Neuronal stem cell (in vitro differentiated cells): Measurements from ENCODE around the gene THRA.

Source experiments
- DNase-seq: peaks from one replicate; pipeline ENCODE4 v3.0.0-alpha.2; 2013; ENCODE audit warnings: low spot score
- H2AFZ ChIP-seq: one replicate; pipeline ENCODE4 v1.6.1; 2013; ENCODE audit warnings: mild to moderate bottlenecking, low read length, inconsistent platforms
- H2AK5ac ChIP-seq: 2 replicates; pipeline ENCODE4 v1.6.1; 2013; ENCODE audit warnings: low read depth, mild to moderate bottlenecking, inconsistent platforms, low read length, moderate library complexity, mixed read lengths
- H2BK120ac ChIP-seq: 2 replicates; pipeline ENCODE4 v1.6.1; 2013; ENCODE audit warnings: low read depth, mild to moderate bottlenecking, inconsistent platforms, low read length, moderate library complexity, mixed read lengths
- H2BK12ac ChIP-seq: one replicate; pipeline ENCODE4 v1.6.1; 2013; ENCODE audit warnings: low read length, inconsistent platforms
- H2BK15ac ChIP-seq: 2 replicates; pipeline ENCODE4 v1.6.1; 2013; ENCODE audit warnings: mild to moderate bottlenecking, low read length, inconsistent platforms, mixed read lengths
- H2BK5ac ChIP-seq: one replicate; pipeline ENCODE4 v1.6.1; 2013; ENCODE audit warnings: inconsistent platforms, mild to moderate bottlenecking, low read length, moderate library complexity
- H3K14ac ChIP-seq: one replicate; pipeline ENCODE4 v1.6.1; 2013; ENCODE audit warnings: low read length, inconsistent platforms
- H3K18ac ChIP-seq: 2 replicates; pipeline ENCODE4 v1.6.1; 2013; ENCODE audit warnings: low read length, inconsistent platforms
- H3K23ac ChIP-seq: 2 replicates; pipeline ENCODE4 v1.6.1; 2013; ENCODE audit warnings: low read depth, mild to moderate bottlenecking, mixed read lengths, low read length, inconsistent platforms; ENCODE audit not compliant: poor library complexity
- H3K27ac ChIP-seq: replicated peaks from 3 replicates; pipeline ENCODE4 v1.5.1; 2013; ENCODE audit warnings: low read length, inconsistent platforms
- H3K27me3 ChIP-seq, 3 experiments: 2 replicates each; pipeline ENCODE4 v1.6.1; 2013; ENCODE audit warnings: low read length in 3 of 3, mild to moderate bottlenecking in 2 of 3, inconsistent platforms in 1 of 3, low read depth in 1 of 3, mixed read lengths in 1 of 3, moderate library complexity in 1 of 3; ENCODE audit not compliant: control insufficient read depth in 3 of 3, insufficient read depth in 3 of 3
- H3K36me3 ChIP-seq, 2 donors: replicated peaks in 1 of 2; 2 replicates each; pipeline ENCODE4 v1.6.1; 2013; ENCODE audit warnings: low read length in 2 of 2; ENCODE audit not compliant: control insufficient read depth in 2 of 2, insufficient read depth in 2 of 2
- H3K4ac ChIP-seq: 2 replicates; pipeline ENCODE4 v1.6.1; 2013; ENCODE audit warnings: inconsistent platforms, mild to moderate bottlenecking, low read length, moderate library complexity
- H3K4me1 ChIP-seq, 2 donors: 1 replicate in 1 of 2; 2 replicates in 1 of 2; pipeline ENCODE4 v1.6.1; 2013; ENCODE audit warnings: low read length in 2 of 2, low read depth in 1 of 2; ENCODE audit not compliant: control insufficient read depth in 2 of 2, insufficient read depth in 1 of 2
- H3K4me2 ChIP-seq: one replicate; pipeline ENCODE4 v1.6.1; 2013; ENCODE audit warnings: mild to moderate bottlenecking, low read length, inconsistent platforms; ENCODE audit not compliant: insufficient read depth, poor library complexity, severe bottlenecking
- H3K4me3 ChIP-seq, 2 donors: 2 replicates each; pipeline ENCODE4 v1.5.1; 2013; ENCODE audit warnings: low read length in 2 of 2, mild to moderate bottlenecking in 2 of 2, inconsistent platforms in 1 of 2, moderate library complexity in 1 of 2
- H3K79me1 ChIP-seq: one replicate; pipeline ENCODE4 v1.6.1; 2013; ENCODE audit warnings: low read depth, mild to moderate bottlenecking, inconsistent platforms, low read length, moderate library complexity
- H3K9ac ChIP-seq: one replicate; pipeline ENCODE4 v1.6.1; 2013; ENCODE audit warnings: mild to moderate bottlenecking, low read depth, low read length, inconsistent platforms; ENCODE audit not compliant: poor library complexity
- H3K9me3 ChIP-seq, 2 donors: replicated peaks in 1 of 2; 2 replicates each; pipeline versions ENCODE3 to v1.6.1; 2013; ENCODE audit warnings: low read length in 2 of 2, mild to moderate bottlenecking in 2 of 2, inconsistent platforms in 1 of 2, low read depth in 1 of 2, mixed read lengths in 1 of 2, moderate library complexity in 1 of 2; ENCODE audit not compliant: control insufficient read depth in 2 of 2, insufficient read depth in 1 of 2
- H4K8ac ChIP-seq: one replicate; pipeline ENCODE4 v1.6.1; 2013; ENCODE audit warnings: low read depth, mild to moderate bottlenecking, inconsistent platforms, low read length, moderate library complexity
- H4K91ac ChIP-seq: one replicate; pipeline ENCODE4 v1.6.1; 2013; ENCODE audit warnings: low read length, low read depth, mild to moderate bottlenecking, inconsistent platforms; ENCODE audit not compliant: poor library complexity
- WGBS, 2 donors: extraction: QIAGEN DNeasy Blood & Tissue Kit; methylation state at CpG; one replicate each; pipeline ENCODE4 v1.1.7; 2013; ENCODE audit warnings: missing lambda C conversion rate in 2 of 2, mixed read lengths in 1 of 2; ENCODE audit not compliant: insufficient read length in 2 of 2, insufficient replicate concordance in 1 of 2; ENCODE audit errors: extremely low coverage in 2 of 2; 5-methylcytosine and 5-hydroxymethylcytosine counted together

THRA gene

DNA sequence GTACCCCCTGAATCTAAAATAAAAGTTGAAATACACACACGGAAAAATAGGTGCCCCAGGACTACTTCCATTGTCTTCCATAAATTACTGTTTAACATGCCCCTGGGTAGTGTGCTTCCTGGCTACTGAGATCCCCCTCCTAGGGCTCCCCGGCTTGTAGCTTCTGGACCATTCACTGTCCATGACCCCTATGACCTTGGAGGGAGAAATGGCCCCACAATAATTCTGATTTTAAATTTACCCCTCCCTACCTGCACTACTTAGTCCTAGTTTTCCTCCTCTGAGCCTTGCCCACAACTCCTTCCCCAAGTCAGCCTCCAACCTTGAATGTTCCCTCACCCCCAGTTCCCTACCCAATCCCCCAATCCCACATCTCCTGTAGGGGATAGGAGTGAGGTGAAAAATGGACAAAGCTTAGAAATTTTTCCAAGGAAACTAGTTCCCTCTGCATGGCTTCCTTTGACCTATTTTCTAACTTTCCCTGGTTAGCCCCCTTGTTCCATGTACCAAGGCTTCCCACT is 49.5 kb downstream of the THRA start:
- no peak overlapping the region for H3K4me3 ChIP-seq
- DNase-seq, result no peak
- H4K8ac ChIP-seq, result no peak overlapping the region
- H4K91ac ChIP-seq, result no peak overlapping the region
- peaks cover 1% of the 10 kb centered on the region for H3K79me1 ChIP-seq
- H3K18ac ChIP-seq, result no peak overlapping the region
- H2BK12ac ChIP-seq, result peak overlapping the region; percentile 48
- no peak overlapping the region for H2BK15ac ChIP-seq
- H2AFZ ChIP-seq, result peak overlapping the region; percentile 72
- no peak overlapping the region for H3K23ac ChIP-seq
- H3K27ac ChIP-seq, result no peak overlapping the region
- H3K14ac ChIP-seq, result no peak overlapping the region
- no peak overlapping the region for H3K4ac ChIP-seq
- H3K4me2 ChIP-seq, result no peak overlapping the region
- H3K9ac ChIP-seq, result no peak overlapping the region
- no CpG with 5 or more reads among the region's 2 CpGs for WGBS, 2 donors
- H2BK5ac ChIP-seq, result no peak overlapping the region
- H3K4me1 ChIP-seq, result peaks cover 44 to 53% of the 10 kb centered on the region in 2 donors
- H2BK120ac ChIP-seq, result no peak overlapping the region
- H2AK5ac ChIP-seq, result peak overlapping the region; percentile 71
- no peaks in the 10 kb centered on the region for H3K27me3 ChIP-seq
- H3K36me3 ChIP-seq, result no peaks in the 10 kb centered on the region
- H3K9me3 ChIP-seq, result no peaks in the 10 kb centered on the region

DNA sequence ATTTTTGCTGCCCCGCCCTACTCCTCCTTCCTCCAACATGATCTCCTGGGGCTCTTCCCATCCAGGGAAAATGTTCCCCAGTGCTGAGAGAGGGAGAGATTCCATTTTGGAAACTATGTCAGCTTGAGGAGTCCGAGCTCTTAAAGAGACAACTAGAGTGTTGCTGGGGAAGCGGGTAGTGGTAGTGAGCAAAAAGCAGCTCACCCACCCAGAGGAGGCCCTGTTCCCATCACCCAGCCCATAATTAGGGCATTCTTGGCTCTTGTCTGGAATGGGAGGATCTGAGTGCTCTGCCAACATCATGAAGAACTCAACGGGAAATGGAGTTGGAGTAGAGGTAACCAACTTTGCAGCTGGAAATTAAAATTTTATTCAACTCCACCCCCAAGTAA is 49.9 kb downstream of the THRA start:
- no peak overlapping the region for H2BK5ac ChIP-seq
- no peak overlapping the region for H2BK120ac ChIP-seq
- no peak overlapping the region for H3K4ac ChIP-seq
- H3K27me3 ChIP-seq, result no peaks in the 10 kb centered on the region
- no peak overlapping the region for H3K23ac ChIP-seq
- H3K9me3 ChIP-seq, result no peaks in the 10 kb centered on the region
- peak overlapping the region; percentile 9 for H3K18ac ChIP-seq
- H2AFZ ChIP-seq, result peak overlapping the region; percentile 72
- peak overlapping the region; percentile 48 for H2BK12ac ChIP-seq
- no peak overlapping the region for H4K91ac ChIP-seq
- H3K4me1 ChIP-seq, result peaks cover 39 to 48% of the 10 kb centered on the region in 2 donors
- H3K79me1 ChIP-seq, result peaks cover 1% of the 10 kb centered on the region
- no peak for DNase-seq
- no peak overlapping the region for H3K14ac ChIP-seq
- peak overlapping the region; percentile 90 for H2BK15ac ChIP-seq
- peak overlapping the region; percentile 71 for H2AK5ac ChIP-seq
- WGBS, 2 donors, result no CpG with 5 or more reads among the region's 4 CpGs
- H3K9ac ChIP-seq, result no peak overlapping the region
- H3K27ac ChIP-seq, result peak overlapping the region; percentile 44
- H3K36me3 ChIP-seq, result no peaks in the 10 kb centered on the region
- H4K8ac ChIP-seq, result no peak overlapping the region
- H3K4me2 ChIP-seq, result no peak overlapping the region
- H3K4me3 ChIP-seq, result no peak overlapping the region

DNA sequence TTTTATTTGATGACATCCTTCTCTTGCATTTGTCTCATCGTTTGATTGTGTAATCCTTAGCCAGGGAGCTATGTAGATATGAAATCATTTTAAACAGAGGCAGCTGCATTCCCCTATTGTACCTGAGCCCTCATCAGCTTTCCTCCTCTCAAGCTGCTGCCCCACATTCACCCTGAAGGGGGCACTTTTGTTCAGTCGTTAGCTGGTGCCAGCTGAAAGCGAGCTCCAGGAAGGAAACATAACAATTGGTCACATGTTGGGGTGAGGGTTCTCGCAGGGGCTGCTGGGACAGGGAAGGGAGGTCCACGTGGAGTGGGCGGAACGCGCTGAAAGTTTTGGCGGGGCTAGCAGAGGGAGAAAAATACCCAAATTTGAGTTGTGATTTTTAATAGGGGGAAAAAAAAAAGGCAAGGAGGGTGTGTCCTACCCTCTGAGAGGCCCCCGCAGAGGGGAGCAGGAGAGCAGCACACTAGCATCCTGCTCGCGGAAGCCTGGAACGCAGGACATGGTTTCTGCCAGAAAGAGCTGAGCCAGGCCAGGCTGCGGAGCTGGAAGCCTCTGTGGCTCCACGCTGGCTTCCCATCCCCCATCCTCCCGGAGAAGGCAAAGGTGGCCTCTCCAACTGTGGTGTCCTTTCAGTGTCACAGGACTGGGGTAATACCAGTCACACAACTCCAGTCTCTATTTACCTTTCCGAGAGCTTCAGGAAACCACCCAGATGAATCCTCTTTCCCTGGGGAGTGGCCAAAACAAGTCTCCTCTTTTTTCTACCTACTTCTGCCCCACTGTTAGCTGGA is 50.5 kb downstream of the THRA start:
- Histone ChIP-seq H3K14ac (no peak overlapping the region), H3K4me2 (peak overlapping the region; percentile 55), H3K23ac (no peak overlapping the region), H2BK5ac (peak overlapping the region; percentile 43), H3K4me1 (peaks cover 34 to 42% of the 10 kb centered on the region in 2 donors), H3K27me3 (no peaks in the 10 kb centered on the region), H3K4me3 (peak overlapping the region; percentile 27 to 49), H4K8ac (no peak overlapping the region), H3K9ac (peak overlapping the region; percentile 46), H2AK5ac (no peak overlapping the region), H3K4ac (no peak overlapping the region), H2BK15ac (no peak overlapping the region), H3K79me1 (peaks cover 1% of the 10 kb centered on the region), H3K36me3 (no peaks in the 10 kb centered on the region), H3K27ac (peak overlapping the region; percentile 87), H2BK120ac (no peak overlapping the region), H2AFZ (peak overlapping the region; percentile 72), H4K91ac (no peak overlapping the region), H3K18ac (peak overlapping the region; percentile 69), H3K9me3 (no peaks in the 10 kb centered on the region), H2BK12ac (no peak overlapping the region)
- peak; percentile 87 for DNase-seq
- WGBS, 2 donors, result no CpG with 5 or more reads among the region's 17 CpGs

DNA sequence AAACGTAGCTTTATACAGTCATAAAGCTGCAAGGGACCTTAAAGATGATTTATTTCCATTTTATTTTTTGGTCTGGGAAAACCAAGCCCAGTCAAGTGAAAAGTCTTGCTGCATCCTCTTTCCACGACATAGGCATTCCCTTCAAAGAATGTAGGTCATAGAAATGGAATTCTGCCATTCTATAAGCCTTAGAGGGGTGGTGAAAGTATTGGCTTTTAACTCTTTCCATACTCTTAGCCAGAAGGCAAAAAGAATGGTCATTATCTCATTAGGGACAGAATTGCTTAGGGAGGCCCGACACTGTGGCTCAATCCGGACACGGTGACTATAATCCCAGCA is 51.1 kb downstream of the THRA start:
- no peaks in the 10 kb centered on the region for H3K9me3 ChIP-seq
- no peak overlapping the region for H3K9ac ChIP-seq
- peaks cover 33 to 40% of the 10 kb centered on the region in 2 donors for H3K4me1 ChIP-seq
- no peaks in the 10 kb centered on the region for H3K27me3 ChIP-seq
- H3K4me2 ChIP-seq, result peak overlapping the region; percentile 55
- no peak overlapping the region for H2BK15ac ChIP-seq
- no peak overlapping the region for H4K8ac ChIP-seq
- H3K23ac ChIP-seq, result no peak overlapping the region
- DNase-seq, result no peak
- H3K4ac ChIP-seq, result no peak overlapping the region
- peak overlapping the region; percentile 87 for H3K27ac ChIP-seq
- peaks cover 1% of the 10 kb centered on the region for H3K79me1 ChIP-seq
- no peak overlapping the region for H2BK5ac ChIP-seq
- H3K18ac ChIP-seq, result no peak overlapping the region
- no peak overlapping the region for H4K91ac ChIP-seq
- H2AFZ ChIP-seq, result peak overlapping the region; percentile 72
- H2AK5ac ChIP-seq, result no peak overlapping the region
- peak overlapping the region in 1 of 2 donors; percentile 49 for H3K4me3 ChIP-seq
- no peak overlapping the region for H3K14ac ChIP-seq
- no peaks in the 10 kb centered on the region for H3K36me3 ChIP-seq
- H2BK12ac ChIP-seq, result no peak overlapping the region
- no CpG with 5 or more reads among the region's 5 CpGs for WGBS, 2 donors
- no peak overlapping the region for H2BK120ac ChIP-seq
